HG02678 (cell line): ENCODE results near the gene NDST4.
"Not testable (repeated sequence)": the region's sequence is repeated elsewhere in the genome, so short reads cannot be mapped to it uniquely, and the experiment has no call there.

ENCODE experiments used
- ATAC-seq: cut with Tn5 transposase; IDR thresholded peaks from one replicate; pipeline ENCODE4 v1.9.1; 2021; ENCODE audit warnings: mild to moderate bottlenecking, moderate library complexity; ENCODE audit not compliant: unreplicated experiment

Gene NDST4

DNA sequence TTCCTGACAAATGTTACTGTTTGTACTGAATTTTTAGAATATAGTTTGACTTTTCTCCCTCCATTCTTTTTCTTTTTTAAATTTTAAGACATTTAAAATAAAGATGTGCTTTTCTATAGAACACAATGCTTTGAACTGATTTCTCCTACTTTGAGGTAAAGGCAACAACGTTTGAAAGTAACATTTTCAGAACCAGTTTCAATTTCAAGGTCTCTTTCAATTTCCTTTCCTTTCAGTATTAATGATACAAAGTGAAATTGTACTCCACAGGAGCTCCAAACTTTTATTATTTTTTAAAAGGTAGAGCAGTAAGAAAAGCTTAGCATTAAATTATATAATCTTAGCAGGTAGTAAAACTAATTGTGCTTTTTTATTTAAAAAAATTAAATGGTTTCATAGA is 54.9 kb downstream of the NDST4 start:
- no peak for ATAC-seq

DNA sequence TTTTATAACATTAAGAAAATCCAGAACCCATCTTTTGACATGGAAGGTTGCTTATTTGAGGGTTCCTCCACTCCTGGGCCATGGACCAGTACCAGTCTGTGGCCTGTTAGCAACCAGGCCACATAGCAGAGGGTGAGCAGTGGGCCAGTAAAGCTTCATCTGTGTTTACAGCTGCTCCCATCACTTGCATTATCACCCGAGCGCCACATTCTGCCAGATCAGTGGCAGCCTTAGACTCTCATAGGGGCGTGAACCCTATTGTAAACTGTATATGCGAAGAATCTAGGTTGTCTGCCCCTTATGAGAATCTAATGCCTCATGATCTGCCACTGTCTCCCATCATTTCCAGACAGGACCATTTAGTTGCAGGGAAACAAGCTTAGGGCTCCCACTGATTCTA is 58.6 kb downstream of the NDST4 start:
- ATAC-seq: no peak

DNA sequence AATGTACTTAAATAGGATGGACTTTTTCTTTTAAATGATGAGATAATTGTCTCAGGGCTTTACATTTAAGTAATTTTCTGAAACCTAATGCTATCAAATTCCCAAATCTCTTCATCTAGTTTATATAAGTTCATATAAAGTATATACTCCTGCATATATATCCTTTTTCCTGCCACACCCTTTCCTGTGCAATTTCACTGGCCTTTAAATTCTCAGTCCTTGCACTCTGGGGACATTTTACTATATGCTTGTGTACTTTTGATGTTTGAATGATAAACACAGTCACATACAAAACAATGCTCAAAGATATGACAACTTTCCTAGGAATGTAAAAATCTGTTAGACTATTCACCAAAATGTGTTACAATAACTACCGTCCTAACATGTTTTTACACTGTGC is 60.1 kb downstream of the NDST4 start:
- ATAC-seq: no peak

DNA sequence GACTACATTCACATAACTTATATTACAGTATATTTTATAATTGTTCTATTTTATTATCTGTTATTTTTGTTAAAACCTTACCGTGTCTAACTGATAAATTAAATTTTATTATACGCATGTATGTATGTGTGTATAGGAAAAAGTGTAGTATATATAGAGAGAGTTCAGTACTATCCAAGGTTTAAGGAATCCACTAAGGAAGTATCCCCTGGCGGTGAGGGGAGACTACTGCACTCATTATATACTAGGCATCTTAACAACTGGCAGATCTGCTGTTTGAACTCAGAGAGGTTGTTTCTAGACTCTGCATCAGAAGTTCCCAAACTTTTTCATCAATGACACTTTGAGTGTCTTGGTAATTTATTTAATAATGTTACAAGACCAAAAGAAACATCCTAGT is 70.9 kb downstream of the NDST4 start:
- ATAC-seq: no peak

DNA sequence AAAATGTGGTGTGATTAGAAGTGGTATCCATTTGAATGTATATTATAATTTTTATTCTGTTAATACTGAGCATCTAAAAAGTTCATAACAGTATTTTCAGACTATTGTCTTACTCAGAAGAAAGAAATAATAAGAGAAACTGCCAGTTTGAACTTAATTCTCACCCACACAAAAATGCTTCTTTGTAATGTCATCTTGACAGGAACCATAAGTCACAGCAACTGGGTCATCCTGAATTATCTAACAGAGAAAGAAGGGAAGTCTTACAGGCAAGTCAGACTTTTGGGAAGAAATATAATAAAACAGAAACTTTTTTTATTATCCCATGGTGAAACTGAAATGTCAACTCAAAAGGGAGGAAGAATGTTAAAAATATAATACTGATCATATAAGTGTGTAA is 83.1 kb downstream of the NDST4 start:
- ATAC-seq: no peak

DNA sequence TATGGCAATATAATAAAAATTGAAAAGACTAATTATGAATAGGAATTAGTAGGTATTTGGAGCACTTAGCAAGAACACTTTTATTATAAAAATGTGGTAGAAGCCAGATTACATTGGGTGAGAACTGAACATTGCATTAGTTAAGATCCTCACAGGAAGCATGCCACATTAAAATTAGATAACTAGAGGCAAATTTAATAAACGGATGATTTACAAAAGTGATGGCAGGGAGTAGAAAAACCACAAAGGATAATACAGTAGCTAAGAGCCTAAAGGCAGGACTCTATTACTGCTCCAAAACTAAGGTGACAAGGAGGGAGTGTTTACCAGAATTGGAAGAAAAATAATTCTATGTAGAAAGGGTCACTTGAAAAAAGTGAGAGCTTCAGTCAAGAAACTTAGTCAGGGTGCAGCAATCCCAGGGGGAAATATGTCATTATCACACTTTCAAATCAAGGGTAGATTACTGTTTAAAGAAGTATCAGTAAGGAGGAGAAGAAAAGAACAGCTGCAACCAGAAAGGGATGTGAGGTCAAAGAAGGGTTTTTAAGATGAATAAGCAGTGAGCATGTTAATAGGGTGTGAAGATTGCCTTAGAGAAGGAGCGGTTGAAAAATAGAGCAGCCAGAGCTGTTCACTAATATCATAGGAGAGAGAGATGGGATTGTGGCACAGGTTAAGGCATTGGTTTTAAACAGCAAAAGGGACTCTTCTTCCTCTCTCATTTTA is 84.6 kb downstream of the NDST4 start:
- ATAC-seq: no peak

DNA sequence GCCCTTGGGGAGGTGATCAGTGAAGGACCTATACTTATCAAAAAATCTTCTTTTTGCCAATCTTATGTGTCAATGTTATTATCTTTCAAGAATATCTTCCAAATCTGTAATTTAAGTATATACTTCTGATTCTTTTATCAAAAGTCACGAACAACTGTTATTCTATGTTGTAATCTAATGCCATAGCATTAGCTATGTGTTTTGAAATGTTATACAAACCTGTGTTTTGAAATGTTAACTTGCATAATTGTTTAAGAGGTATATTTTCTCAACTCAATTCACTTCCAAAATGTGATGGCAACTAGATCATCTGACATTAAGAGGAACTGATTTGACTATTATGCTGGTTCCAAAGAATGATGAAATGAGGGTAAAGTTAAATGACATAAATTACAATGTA is 113.5 kb downstream of the NDST4 start:
- ATAC-seq: no peak

DNA sequence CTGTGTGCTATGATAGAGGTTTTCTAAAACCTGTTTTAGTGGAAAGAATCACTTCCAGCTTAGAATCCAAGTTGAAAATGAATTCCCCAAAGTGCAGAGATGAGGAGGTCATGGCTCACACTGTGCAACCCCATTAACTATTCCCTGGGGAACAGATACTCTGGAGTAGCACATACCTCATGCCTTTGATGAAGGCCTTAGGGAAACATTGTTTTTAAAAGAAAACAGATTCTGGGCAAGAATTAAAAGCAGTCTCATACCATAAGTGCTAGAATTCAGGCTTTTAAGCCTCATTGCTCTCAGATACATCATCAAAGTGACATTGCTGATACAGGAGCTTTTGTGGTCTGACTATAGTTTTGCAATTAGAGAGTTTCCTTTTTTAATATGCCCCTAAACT is 115.1 kb downstream of the NDST4 start:
- no peak for ATAC-seq

DNA sequence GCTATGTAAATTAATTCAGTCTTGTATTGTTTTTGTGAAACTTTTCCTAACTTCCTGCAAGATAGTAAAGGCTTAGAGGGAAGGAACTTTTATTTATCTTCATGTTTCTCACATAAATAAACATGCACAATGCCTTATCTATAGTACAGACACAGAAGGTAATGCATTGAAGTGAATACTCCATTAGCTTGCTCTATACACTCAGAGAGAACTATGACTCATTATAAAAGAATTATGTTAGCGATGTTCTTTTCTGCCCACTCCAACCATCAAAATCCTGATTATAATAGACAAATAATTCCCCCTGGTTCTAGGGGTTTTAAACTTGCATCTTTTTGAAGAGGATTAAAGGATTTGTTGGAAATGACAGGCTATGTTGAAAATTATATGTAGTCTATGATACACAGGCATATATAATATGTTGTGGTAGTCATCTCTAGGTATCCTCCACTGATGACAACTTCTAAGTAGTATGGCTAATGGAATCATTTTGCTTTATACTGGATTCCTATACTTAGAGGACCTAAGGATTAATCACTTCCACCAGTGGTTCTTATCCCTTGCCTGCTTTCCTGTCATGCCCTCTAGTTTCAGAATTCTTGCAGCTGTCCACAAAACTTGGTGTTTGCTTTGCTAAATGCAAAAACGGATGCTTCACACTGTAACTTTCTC is 115.7 kb downstream of the NDST4 start:
- ATAC-seq: no peak

DNA sequence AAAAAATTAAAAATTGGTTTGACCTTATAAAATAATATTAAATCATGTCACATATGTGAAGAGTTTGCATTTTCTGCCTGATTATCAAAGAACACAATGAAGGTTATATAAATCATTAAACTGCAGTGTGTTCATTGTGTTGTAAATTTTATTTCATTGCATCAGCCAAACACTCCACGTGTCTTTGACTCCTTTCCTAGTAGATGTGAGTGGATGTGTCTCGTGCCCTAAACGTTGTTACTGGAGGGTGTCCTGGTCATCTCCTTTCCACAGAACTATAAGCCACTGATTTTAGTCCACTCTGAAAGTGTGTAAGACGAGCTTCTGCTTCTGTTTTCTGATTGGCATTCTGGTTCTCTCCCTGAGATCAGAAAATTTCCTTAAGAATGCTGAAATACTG is 127.3 kb downstream of the NDST4 start:
- ATAC-seq: no peak

DNA sequence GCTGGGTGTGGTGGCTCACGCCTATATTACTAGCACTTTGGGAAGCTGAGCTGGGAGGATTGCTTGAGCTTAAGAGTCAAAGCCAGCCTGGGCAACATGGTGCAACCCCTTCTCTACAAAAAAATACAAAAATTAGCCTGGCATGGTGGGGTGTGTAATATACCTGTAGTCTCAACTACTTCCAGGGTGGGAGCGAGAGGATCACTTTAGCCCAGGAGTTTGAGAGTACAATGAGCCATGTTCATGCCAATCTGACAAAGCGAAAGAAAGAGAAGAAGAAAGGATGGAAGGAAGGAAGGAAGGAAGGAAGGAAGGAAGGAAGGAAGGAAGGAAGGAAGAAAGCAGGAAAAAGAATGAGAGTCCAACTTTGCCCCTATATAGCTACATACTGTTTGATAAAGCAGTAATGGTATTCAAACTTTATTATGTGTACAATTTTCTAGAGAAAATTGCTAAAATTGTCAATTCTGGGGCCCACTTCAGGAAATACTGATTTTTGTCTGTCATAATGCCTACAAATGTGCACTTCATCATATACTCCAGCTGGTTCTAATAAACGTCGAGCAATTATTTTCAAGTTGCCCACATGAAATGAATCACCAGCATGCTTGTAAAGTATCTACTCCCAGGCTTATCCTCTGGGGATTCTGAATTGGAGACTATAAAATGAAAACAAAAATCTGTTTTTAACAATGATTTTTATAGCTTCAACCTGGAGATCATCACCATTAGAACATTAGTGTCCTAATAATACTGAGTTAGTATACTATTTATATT is 132.3 kb downstream of the NDST4 start:
- ATAC-seq: no peak

DNA sequence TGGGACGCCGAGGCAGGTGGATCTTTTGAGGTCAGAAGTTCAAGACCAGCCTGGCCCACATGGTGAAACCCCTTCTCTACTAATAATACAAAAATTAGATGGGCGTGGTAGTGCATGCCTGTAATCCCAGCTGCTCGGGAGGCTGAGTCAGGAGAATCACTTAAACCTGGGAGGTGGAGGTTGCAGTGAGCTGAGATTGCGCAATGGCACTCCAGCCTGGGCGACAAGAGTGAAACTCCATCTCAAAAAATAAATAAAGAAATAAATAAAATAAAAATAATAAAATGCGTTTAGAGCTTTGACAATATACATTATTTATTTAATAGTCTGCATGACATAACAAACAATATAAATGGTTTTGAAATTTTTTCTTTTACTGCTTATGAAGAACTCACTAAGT is 133.0 kb downstream of the NDST4 start:
- ATAC-seq: not testable (repeated sequence)

DNA sequence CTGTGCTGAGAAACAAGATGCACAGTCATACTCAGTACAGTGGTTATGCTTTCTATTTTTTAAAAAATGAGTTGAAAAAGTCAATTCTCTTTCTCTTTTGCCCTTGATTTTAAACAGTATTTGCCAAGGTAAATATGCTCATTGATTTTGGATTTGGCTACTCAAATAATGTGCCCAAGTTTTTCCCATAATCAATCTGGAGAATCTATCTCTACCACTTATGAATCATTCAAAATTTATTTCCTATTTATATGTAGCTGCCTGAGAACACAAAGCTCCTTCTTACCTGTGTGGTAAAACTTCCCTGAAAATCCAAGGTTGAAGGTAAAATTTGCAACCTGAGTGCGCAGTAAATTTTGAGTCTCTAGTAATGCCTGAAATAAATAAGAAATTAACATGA is 136.5 kb downstream of the NDST4 start:
- ATAC-seq: no peak

DNA sequence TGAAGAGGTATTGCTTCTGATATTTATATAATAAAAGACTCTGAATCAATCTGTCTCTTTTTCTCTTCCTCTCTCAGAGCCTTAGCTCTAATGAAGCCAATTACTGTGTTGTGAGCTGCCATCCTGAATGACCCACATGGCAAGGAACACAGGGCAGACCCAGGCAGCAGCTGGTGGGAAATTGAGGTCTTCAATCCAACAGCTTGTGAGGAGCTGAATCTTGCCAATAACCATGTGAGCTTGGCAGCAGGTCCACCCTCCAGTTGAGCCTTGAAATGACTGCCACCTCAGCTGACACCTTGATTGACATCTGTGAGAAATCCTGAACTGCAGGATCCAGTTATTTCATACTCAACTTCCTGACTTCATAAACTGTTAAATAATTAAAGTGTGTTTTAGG is 149.4 kb downstream of the NDST4 start:
- ATAC-seq: no peak

DNA sequence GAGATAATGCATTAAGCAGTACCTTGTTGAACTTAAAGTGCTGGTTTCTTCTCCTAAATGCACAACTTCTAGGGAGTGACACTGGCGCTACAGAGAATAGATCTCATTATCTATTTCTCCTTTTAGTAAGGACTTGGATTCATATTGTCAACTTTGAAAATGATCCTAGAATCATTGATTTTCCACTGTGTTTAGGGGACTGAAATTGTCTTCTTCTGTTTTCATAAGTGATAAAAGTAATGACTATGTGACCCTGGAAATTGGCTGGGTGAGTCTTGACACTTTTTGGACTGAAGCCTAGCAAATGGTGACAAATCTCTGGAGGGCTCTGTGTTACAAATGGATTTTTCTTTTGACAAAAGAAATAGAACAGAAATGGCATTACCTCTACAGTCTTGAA is 167.8 kb downstream of the NDST4 start:
- ATAC-seq: no peak

DNA sequence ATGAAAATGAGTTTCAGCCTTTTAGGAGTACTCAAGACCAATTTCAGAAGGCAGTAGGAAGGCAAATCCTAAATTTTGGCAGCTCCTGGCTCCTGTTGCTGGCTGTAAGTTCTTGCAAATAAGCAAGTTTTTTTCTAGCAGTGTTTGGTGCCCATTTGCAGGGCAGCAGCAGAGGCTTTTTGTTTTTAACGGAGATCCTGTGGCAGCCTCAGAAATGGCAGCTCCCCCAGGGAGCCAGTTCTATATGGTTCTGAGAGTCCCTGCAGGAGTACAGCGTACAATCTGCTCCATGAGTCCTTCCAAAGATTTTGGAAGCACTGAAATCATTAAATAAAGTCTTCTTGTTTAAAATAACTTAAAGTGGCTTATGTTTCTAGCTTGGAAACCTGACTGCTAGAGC is 171.9 kb downstream of the NDST4 start:
- ATAC-seq: no peak

DNA sequence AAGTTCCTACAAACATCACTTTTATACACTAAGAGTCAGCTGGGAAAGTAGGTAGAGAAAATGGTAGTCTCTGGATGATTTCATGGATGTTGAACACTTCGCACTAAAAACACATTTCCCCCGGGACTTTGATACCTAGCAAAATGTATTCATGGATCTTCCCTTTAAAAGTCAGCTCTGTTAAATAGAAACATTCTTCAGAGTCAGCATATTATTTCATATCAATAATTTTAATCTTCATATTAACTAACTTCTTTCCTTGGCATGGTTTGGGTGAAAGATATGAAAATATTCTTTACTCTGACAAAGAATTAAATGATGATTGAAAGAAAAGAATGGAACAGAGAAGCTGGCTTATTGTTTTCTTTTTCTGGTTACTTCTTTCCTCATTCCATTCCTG is 185.5 kb downstream of the NDST4 start:
- ATAC-seq: no peak

DNA sequence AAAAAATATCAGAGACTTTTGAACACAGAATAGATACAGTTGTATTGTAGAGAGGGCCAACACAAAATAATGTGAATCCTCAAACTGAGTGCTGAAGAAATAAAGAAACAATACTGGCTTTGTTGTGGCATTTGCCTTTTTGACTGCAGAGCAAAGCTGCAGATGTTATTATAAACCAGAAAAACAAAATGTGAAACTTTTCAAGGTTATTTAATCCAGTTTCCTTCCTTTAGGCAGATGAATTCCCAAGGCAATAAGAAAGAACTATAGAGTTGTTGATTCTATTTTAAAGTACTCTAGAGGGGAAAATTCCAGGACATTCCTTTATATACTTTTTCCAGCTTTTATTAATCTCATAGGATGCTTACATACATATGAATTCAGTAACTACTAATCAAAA is 186.8 kb downstream of the NDST4 start:
- ATAC-seq: no peak

DNA sequence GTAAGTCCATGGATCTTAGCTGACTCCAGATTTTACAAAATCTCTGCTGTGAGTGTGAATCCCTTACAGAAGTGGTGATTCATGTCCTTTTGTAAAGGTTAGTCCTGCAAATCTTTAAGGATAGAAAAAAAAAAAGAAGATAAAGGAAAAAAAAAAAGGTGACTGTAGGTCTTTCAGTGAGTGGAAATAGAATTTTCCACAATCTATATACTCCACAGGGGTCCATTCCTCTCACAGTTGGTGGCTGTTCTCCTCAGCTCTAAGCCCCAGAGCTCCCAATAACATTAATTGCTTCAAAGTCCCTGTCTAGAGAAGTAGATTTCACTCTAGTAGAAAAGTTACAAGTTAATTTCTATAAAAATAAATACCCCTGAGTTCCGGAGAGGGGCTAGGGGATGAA is 189.1 kb downstream of the NDST4 start:
- ATAC-seq: no peak

DNA sequence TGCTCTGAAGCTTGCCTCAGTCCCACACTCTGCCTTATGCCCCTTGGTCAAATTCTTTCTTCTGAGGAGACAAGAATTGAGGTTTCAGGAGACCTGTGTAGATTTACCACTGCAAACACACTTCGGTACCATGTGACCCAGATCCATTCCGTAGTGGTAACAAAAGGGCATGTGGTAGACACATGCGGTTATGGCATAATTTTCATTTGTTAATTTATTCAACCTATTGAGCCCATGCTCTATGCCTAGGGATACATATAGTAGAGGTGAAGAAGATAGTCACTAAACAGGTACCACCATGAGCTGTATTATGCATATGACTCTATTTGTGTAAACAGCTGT is 190.9 kb downstream of the NDST4 start:
- ATAC-seq: no peak

DNA sequence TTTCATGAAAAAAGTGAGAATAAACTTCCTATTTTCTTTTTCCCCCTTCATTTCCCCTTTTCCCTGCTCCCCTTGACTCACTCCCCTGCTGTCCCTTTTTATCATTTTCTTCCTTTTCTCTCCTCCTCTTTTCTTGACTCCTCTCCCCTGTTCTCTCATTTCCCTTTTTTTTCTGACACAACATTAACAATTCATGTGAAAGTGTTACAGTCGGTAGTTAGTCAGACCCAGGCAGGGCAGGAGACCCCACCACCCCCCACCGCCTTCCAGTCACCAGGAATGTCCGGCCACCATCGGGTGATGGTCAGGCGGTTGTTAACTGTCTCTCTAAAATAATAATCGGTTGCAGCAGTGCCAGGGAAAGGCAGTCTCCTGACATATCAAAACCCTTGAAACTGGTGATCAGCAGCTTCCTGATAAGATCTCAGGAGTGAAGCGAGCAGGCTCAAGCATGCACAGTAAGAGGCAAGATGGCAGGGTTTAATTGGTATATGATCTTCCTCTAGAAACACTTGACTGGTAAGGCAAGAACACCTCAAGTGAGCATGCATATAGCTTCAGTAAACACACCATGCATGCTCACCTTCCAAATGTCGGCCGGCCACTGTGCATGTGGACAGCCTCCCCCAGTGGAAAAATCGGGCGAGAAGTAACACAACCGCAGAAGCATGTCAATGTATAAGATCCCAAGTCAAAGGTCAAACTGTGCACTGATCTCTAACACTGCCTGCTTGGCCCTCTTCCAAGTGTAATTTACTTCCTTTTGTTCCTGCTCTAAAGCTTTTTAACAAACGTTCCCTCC is 191.4 kb downstream of the NDST4 start:
- ATAC-seq: no peak
